Neural progenitor cell (in vitro differentiated cells): ENCODE measurements around the gene NME9.

Experiments used
- CTCF ChIP-seq: fragments of 200-600 bp; sonication (generic); IDR thresholded peaks from 2 replicates; pipeline ENCODE4 v1.5.1; 2017; ENCODE audit warnings: antibody characterized with exemption, mild to moderate bottlenecking
- EZH2 ChIP-seq: fragments of 200-600 bp; sonication (generic); IDR thresholded peaks from 2 replicates; pipeline ENCODE4 v1.6.1; 2017; ENCODE audit warnings: antibody characterized with exemption, mild to moderate bottlenecking, moderate library complexity
- EZH2phosphoT487 ChIP-seq: fragments of 200-600 bp; sonication (generic); IDR thresholded peaks from 2 replicates; pipeline ENCODE4 v1.6.1; 2017; ENCODE audit warnings: antibody characterized with exemption

DNA sequence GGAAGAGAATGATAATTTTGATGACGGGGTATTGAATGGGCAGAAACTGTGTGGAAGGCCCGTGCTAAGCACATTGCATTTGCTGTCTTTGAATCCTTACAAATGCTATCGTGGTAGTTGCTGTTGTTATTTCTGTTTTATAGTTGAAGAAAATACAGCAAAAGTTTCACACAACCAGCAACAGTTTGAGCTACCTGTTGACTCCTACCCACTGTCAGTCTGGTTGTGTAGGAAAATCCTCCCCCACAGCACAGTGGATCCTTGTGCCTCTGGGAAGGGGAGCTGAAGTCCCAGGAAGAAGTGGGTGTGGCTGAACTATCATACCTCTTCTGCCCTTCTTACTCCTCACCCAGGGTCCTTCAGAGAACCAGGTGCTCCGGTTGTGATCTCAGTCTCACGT, 48.2 kb upstream of the NME9 start:
- TF ChIP-seq CTCF (no peak), EZH2 (no peak), EZH2phosphoT487 (no peak)
